Cerebellar cortex (tissue), 1 donor: ENCODE results near the gene MLN.
A peak's percentile ranks its signal among the peaks of the same experiment; 100 is the strongest.

ENCODE experiments used
- DNase-seq: peaks from one replicate; pipeline ENCODE4 v3.0.0-alpha.2; 2015; ENCODE audit warnings: low spot score

Gene MLN

GRCh38 chr6:33788694-33789549, 14.9 kb downstream of the MLN start, which contains the start of gene LEMD2:
Gene LEMD2, minus strand, starts transcription at chr6:33789130. Its CDS starts 14 bp downstream, at chr6:33789116.
- peak; percentile 93 for DNase-seq

- peak; percentile 52 for DNase-seq
Observed at GRCh38 chr6:33787954-33788693, 15.7 kb downstream of the MLN start.

- DNase-seq = no peak
Observed at GRCh38 chr6:33787346-33787953, 16.4 kb downstream of the MLN start.

- no peak for DNase-seq
Observed at GRCh38 chr6:33786736-33787135, 17.1 kb downstream of the MLN start.

- DNase-seq = no peak
Observed at GRCh38 chr6:33785778-33786177, 18.0 kb downstream of the MLN start.

- no peak for DNase-seq
Observed at GRCh38 chr6:33784787-33785186, 19.0 kb downstream of the MLN start.

- no peak for DNase-seq
Observed at GRCh38 chr6:33783781-33784520, 19.9 kb downstream of the MLN start.

GRCh38 chr6:33782561-33782960, 21.2 kb downstream of the MLN start:
- no peak for DNase-seq

GRCh38 chr6:33781131-33781975, 22.4 kb downstream of the MLN start:
- peak; percentile 53 for DNase-seq

GRCh38 chr6:33779895-33780294, 23.9 kb downstream of the MLN start:
- DNase-seq = no peak

- no peak for DNase-seq
Observed at GRCh38 chr6:33779290-33779689, 24.5 kb downstream of the MLN start.

GRCh38 chr6:33778444-33779121, 25.2 kb downstream of the MLN start:
- no peak for DNase-seq

- no peak for DNase-seq
Observed at GRCh38 chr6:33777398-33778388, 26.1 kb downstream of the MLN start.

- DNase-seq = no peak
Observed at GRCh38 chr6:33776764-33777163, 27.0 kb downstream of the MLN start.

- no peak for DNase-seq
Observed at GRCh38 chr6:33776186-33776585, 27.6 kb downstream of the MLN start.

GRCh38 chr6:33774774-33775173, 29.0 kb downstream of the MLN start:
- DNase-seq = no peak

- DNase-seq = no peak
Observed at GRCh38 chr6:33772902-33773472, 30.8 kb downstream of the MLN start.

GRCh38 chr6:33772082-33772830, 31.5 kb downstream of the MLN start:
- DNase-seq = no peak
